SK-N-SH treated with all-trans-retinoic acid at 6 μM for 48 hours (cell line): ENCODE measurements around the gene POLG.

ENCODE experiments used
- ATAC-seq: fragments of 200-7000 bp; cut with Tn5 transposase; 3 replicates; pipeline ENCODE4 v1.9.1; 2020; ENCODE audit warnings: mild to moderate bottlenecking, moderate library complexity
- ARNTL ChIP-seq: fragments of 450-650 bp; formaldehyde crosslinking; IDR thresholded peaks from 2 replicates; pipeline ENCODE4 v1.5.0; 2020; ENCODE audit warnings: low read depth, mild to moderate bottlenecking, moderate library complexity, borderline replicate concordance
- BACH2 ChIP-seq: fragments of 250-450 bp; sonication (Bioruptor Pico); IDR thresholded peaks from 2 replicates; pipeline ENCODE4 v1.9.0; 2021; ENCODE audit warnings: mild to moderate bottlenecking, borderline replicate concordance
- CREB5 ChIP-seq: fragments of 250-450 bp; sonication (Bioruptor Pico); IDR thresholded peaks from 2 replicates; pipeline ENCODE4 v1.5.1; 2020; ENCODE audit warnings: low read depth, mild to moderate bottlenecking, moderate library complexity
- CSDC2 ChIP-seq: fragments of 250-450 bp; sonication (Bioruptor Pico); IDR thresholded peaks from 2 replicates; pipeline ENCODE4 v1.5.0; 2020; ENCODE audit warnings: mild to moderate bottlenecking, moderate library complexity
- CSRNP3 ChIP-seq: fragments of 250-450 bp; sonication (Bioruptor Pico); IDR thresholded peaks from 2 replicates; pipeline ENCODE4 v1.5.1; 2021; ENCODE audit warnings: mild to moderate bottlenecking, moderate library complexity
- ESRRG ChIP-seq: fragments of 250-450 bp; sonication (Bioruptor Pico); IDR thresholded peaks from 2 replicates; pipeline ENCODE4 v1.6.1; 2021; ENCODE audit warnings: mild to moderate bottlenecking
- ISL1 ChIP-seq: fragments of 250-450 bp; sonication (Bioruptor Pico); IDR thresholded peaks from 2 replicates; pipeline ENCODE4 v2.1.2; 2022; ENCODE audit warnings: mild to moderate bottlenecking, moderate library complexity
- OSR1 ChIP-seq: fragments of 250-450 bp; sonication (Bioruptor Pico); IDR thresholded peaks from 2 replicates; pipeline ENCODE4 v1.8.0; 2022; ENCODE audit warnings: moderate library complexity, mild to moderate bottlenecking, inconsistent platforms
- PATZ1 ChIP-seq: fragments of 250-450 bp; sonication (Bioruptor Pico); IDR thresholded peaks from 2 replicates; pipeline ENCODE4 v1.8.0; 2020; ENCODE audit warnings: mild to moderate bottlenecking, moderate library complexity, borderline replicate concordance
- POU6F1 ChIP-seq: fragments of 250-450 bp; sonication (Bioruptor Pico); IDR thresholded peaks from 2 replicates; pipeline ENCODE4 v1.8.0; 2021; ENCODE audit warnings: low read depth, mild to moderate bottlenecking, moderate library complexity, borderline replicate concordance
- RARB ChIP-seq: fragments of 250-450 bp; sonication (Bioruptor Pico); IDR thresholded peaks from 2 replicates; pipeline ENCODE4 v1.8.0; 2021; ENCODE audit warnings: mild to moderate bottlenecking, moderate library complexity
- SNAI2 ChIP-seq: fragments of 250-450 bp; sonication (Bioruptor Pico); IDR thresholded peaks from 2 replicates; pipeline ENCODE4 v1.5.0; 2020; ENCODE audit warnings: mild to moderate bottlenecking, moderate library complexity
- TOX ChIP-seq: fragments of 250-450 bp; sonication (Bioruptor Pico); IDR thresholded peaks from 2 replicates; pipeline ENCODE4 v1.8.0; 2021; ENCODE audit warnings: mild to moderate bottlenecking, moderate library complexity, borderline replicate concordance
- TSHZ2 ChIP-seq: fragments of 250-450 bp; sonication (Bioruptor Pico); IDR thresholded peaks from 2 replicates; pipeline ENCODE4 v1.5.0; 2020; ENCODE audit warnings: mild to moderate bottlenecking, moderate library complexity
- ZC3H10 ChIP-seq: fragments of 250-450 bp; sonication (Bioruptor Pico); IDR thresholded peaks from 2 replicates; pipeline ENCODE4 v1.5.1; 2021; ENCODE audit warnings: mild to moderate bottlenecking, moderate library complexity
- ZFP3 ChIP-seq: fragments of 250-450 bp; sonication (Bioruptor Pico); IDR thresholded peaks from 2 replicates; pipeline ENCODE4 v1.5.0; 2020; ENCODE audit warnings: mild to moderate bottlenecking, moderate library complexity
- ZFP30 ChIP-seq: fragments of 450-650 bp; formaldehyde crosslinking; IDR thresholded peaks from 2 replicates; pipeline ENCODE4 v1.5.0; 2022; ENCODE audit warnings: mild to moderate bottlenecking, moderate library complexity
- ZNF565 ChIP-seq: fragments of 450-650 bp; formaldehyde crosslinking; conservative IDR thresholded peaks from 2 replicates; pipeline ENCODE4 v1.5.0; 2020; ENCODE audit warnings: low read depth, mild to moderate bottlenecking, moderate library complexity
- ZNF70 ChIP-seq: fragments of 450-650 bp; formaldehyde crosslinking; IDR thresholded peaks from 2 replicates; pipeline ENCODE4 v1.5.0; 2020; ENCODE audit warnings: mild to moderate bottlenecking, moderate library complexity
- ZNF8 ChIP-seq: fragments of 450-650 bp; formaldehyde crosslinking; IDR thresholded peaks from 2 replicates; pipeline ENCODE4 v1.5.0; 2020; ENCODE audit warnings: mild to moderate bottlenecking, moderate library complexity

The POLG gene

GRCh38 chr15:89321521-89322410 is 12.9 kb downstream of the POLG start (continued):
- TF ChIP-seq CREB5 (no peak), ZNF8 (CRISPR knock-in tag) (no peak), ESRRG (CRISPR knock-in tag) (no peak), ZC3H10 (CRISPR knock-in tag) (no peak), ZFP30 (CRISPR knock-in tag) (no peak), ISL1 (CRISPR knock-in tag) (no peak), PATZ1 (no peak)

- no peak for ATAC-seq
- TF ChIP-seq RARB (CRISPR knock-in tag) (no peak), ARNTL (CRISPR knock-in tag) (no peak), ZNF70 (CRISPR knock-in tag) (no peak), ESRRG (CRISPR knock-in tag) (no peak), SNAI2 (CRISPR knock-in tag) (no peak), ISL1 (CRISPR knock-in tag) (no peak), ZFP30 (CRISPR knock-in tag) (no peak), OSR1 (CRISPR knock-in tag) (no peak), TOX (CRISPR knock-in tag) (no peak), ZNF565 (no peak), PATZ1 (no peak), CSRNP3 (CRISPR knock-in tag) (no peak), ZFP3 (CRISPR knock-in tag) (no peak), BACH2 (CRISPR knock-in tag) (no peak), POU6F1 (CRISPR knock-in tag) (no peak), CREB5 (no peak), CSDC2 (CRISPR knock-in tag) (no peak), ZC3H10 (CRISPR knock-in tag) (no peak), ZNF8 (CRISPR knock-in tag) (no peak), TSHZ2 (no peak)
Measured at GRCh38 chr15:89320200-89320599, 14.4 kb downstream of the POLG start.
